KMS-11 (cell line): Measurements from ENCODE around the gene GNL1.
A peak's percentile ranks its signal among the peaks of the same experiment; 100 is the strongest.

Source experiments
- H2AFZ ChIP-seq: fragments of 200-600 bp; sonication (generic); 2 replicates; pipeline ENCODE4 v1.6.1; 2016; ENCODE audit warnings: antibody characterized with exemption, mixed run types, low read depth
- H3K27ac ChIP-seq: fragments of 200-600 bp; sonication (generic); 2 replicates; pipeline ENCODE4 v1.6.1; 2016; ENCODE audit warnings: mild to moderate bottlenecking, mixed run types
- H3K27me3 ChIP-seq: fragments of 200-600 bp; sonication (generic); 2 replicates; pipeline ENCODE4 v1.6.1; 2017; ENCODE audit warnings: mild to moderate bottlenecking, low read depth, mixed run types, moderate library complexity; ENCODE audit not compliant: insufficient read depth
- H3K36me3 ChIP-seq: fragments of 200-600 bp; sonication (generic); 2 replicates; pipeline ENCODE4 v1.6.1; 2017; ENCODE audit warnings: mild to moderate bottlenecking, mixed run types; ENCODE audit not compliant: insufficient read depth
- H3K4me1 ChIP-seq: fragments of 200-600 bp; sonication (generic); 2 replicates; pipeline ENCODE4 v1.6.1; 2016; ENCODE audit warnings: mild to moderate bottlenecking, low read depth, mixed run types; ENCODE audit not compliant: poor library complexity, severe bottlenecking
- H3K4me2 ChIP-seq: fragments of 200-600 bp; sonication (generic); 2 replicates; pipeline ENCODE4 v1.7.0; 2016; ENCODE audit warnings: mild to moderate bottlenecking, mixed run types
- H3K4me3 ChIP-seq: fragments of 200-600 bp; sonication (generic); IDR thresholded peaks from 2 replicates; pipeline ENCODE4 v1.6.1; 2017; ENCODE audit warnings: low read depth, low read length, mixed read lengths; ENCODE audit not compliant: insufficient read depth
- H3K79me2 ChIP-seq: fragments of 200-600 bp; sonication (generic); 2 replicates; pipeline ENCODE4 v1.6.1; 2016; ENCODE audit warnings: low read depth, mixed run types; ENCODE audit not compliant: insufficient read depth
- H3K9ac ChIP-seq: fragments of 200-600 bp; sonication (generic); 2 replicates; pipeline ENCODE4 v1.6.1; 2016; ENCODE audit warnings: mild to moderate bottlenecking, mixed run types
- H4K20me1 ChIP-seq: fragments of 200-600 bp; sonication (generic); 2 replicates; pipeline ENCODE4 v1.6.1; 2016; ENCODE audit warnings: mild to moderate bottlenecking, mixed run types; ENCODE audit not compliant: insufficient read depth
- CTCF ChIP-seq: fragments of 200-600 bp; sonication (generic); conservative IDR thresholded peaks from 2 replicates; pipeline ENCODE4 v1.6.1; 2017; ENCODE audit warnings: low read depth, mild to moderate bottlenecking, antibody characterized with exemption, low read length, moderate library complexity, mixed read lengths

The GNL1 gene

GRCh38 chr6:30560930-30561329 is 4.6 kb upstream of the GNL1 start:
- no peak for TF ChIP-seq CTCF
- Histone ChIP-seq H4K20me1 (no peaks in the 10 kb centered on the region), H3K4me2 (no peak overlapping the region), H2AFZ (no peak overlapping the region), H3K4me1 (peaks cover 15% of the 10 kb centered on the region), H3K27ac (no peak overlapping the region), H3K27me3 (no peaks in the 10 kb centered on the region), H3K4me3 (no peak overlapping the region), H3K79me2 (peaks cover 20% of the 10 kb centered on the region), H3K36me3 (no peaks in the 10 kb centered on the region), H3K9ac (no peak overlapping the region)

GRCh38 chr6:30557683-30557981 is 1.3 kb upstream of the GNL1 start:
- peak overlapping the region; percentile 96; the same call in 1 of the 2 replicates for H2AFZ ChIP-seq

GRCh38 chr6:30556906-30557682 is 805 bp upstream of the GNL1 start, which contains the start of gene PRR3:
PRR3 (plus strand) TSS chr6:30557295; CDS start chr6:30557345, 50 bp downstream.
- Histone ChIP-seq H3K4me1 (peaks cover 15% of the 10 kb centered on the region), H3K27me3 (no peaks in the 10 kb centered on the region), H3K4me2 (peak within 1 kb of the TSS; percentile 97), H3K36me3 (no peaks in the 10 kb centered on the region), H3K27ac (peak within 1 kb of the TSS; percentile 94), H4K20me1 (no peaks in the 10 kb centered on the region), H3K79me2 (peaks cover 20% of the 10 kb centered on the region), H2AFZ (peak within 1 kb of the TSS; percentile 96), H3K4me3 (no peak within 1 kb of the TSS), H3K9ac (peak within 1 kb of the TSS; percentile 92)
- TF ChIP-seq CTCF, result no peak

More at GRCh38 chr6:30557683-30557981, 1.3 kb upstream of the GNL1 start:
- H3K9ac ChIP-seq, result peak overlapping the region; percentile 92
- H3K4me2 ChIP-seq, result peak overlapping the region; percentile 97
- no peaks in the 10 kb centered on the region for H3K27me3 ChIP-seq
- peaks cover 20% of the 10 kb centered on the region for H3K79me2 ChIP-seq
- H3K4me3 ChIP-seq, result no peak overlapping the region
- no peaks in the 10 kb centered on the region for H3K36me3 ChIP-seq
- H4K20me1 ChIP-seq, result no peaks in the 10 kb centered on the region
- H3K27ac ChIP-seq, result peak overlapping the region; percentile 94
- no peak for TF ChIP-seq CTCF
- peaks cover 15% of the 10 kb centered on the region for H3K4me1 ChIP-seq

GRCh38 chr6:30555816-30556065 is 548 bp downstream of the GNL1 start:
- Histone ChIP-seq H3K27me3 (no peaks in the 10 kb centered on the region), H3K27ac (peak overlapping the region; percentile 94; the same call in 1 of the 2 replicates), H2AFZ (peak overlapping the region; percentile 96), H3K36me3 (no peaks in the 10 kb centered on the region), H3K4me2 (peak overlapping the region; percentile 97), H3K9ac (peak overlapping the region; percentile 92), H3K4me3 (no peak overlapping the region), H3K4me1 (peaks cover 15% of the 10 kb centered on the region), H4K20me1 (no peaks in the 10 kb centered on the region), H3K79me2 (peaks cover 20% of the 10 kb centered on the region)
- no peak for TF ChIP-seq CTCF
